Measurements from ENCODE around the gene SCGB1D1.

DNA sequence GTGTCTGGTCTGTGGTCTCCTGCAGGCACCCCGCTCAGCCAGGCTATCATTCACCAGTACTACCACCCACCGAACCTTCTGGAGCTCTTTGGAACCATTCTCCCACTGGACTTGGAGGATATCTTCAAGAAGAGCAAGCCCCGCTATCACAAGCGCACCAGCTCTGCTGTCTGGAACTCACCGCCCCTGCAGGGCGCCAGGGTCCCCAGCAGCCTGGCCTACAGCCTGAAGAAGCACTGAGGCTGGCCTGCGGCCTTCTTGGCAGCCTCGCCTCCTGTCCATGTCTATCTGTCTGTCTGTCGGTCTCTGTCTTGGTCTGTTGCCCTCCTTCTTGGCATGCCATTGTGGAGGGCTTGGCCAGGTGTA is 38.3 kb upstream of the SCGB1D1 start:
- no peak for TF ChIP-seq CTCF (conservative IDR thresholded peaks at IDR 0.05 in 1 of 2, IDR thresholded peaks at IDR 0.05 in 1 of 2; ENCODE audit: extremely low read depth in 1 of 2, insufficient read depth in 1 of 2, low read depth in 1 of 2, low read length in 2 of 2)
- TF ChIP-seq EZH2 (IDR thresholded peaks at IDR 0.05; ENCODE audit: borderline replicate concordance, low read length), result no peak

Data from mammary epithelial cell (primary cell).